IPS-NIHi7 (cell line): ENCODE data around the gene NOTCH4.
A peak's percentile ranks its signal among the peaks of the same experiment; 100 is the strongest.
"Not testable (repeated sequence)": the region's sequence is repeated elsewhere in the genome, so short reads cannot be mapped to it uniquely, and the experiment has no call there.

Source experiments
- DNase-seq: peaks from one replicate; pipeline ENCODE4 v3.0.0; 2012; ENCODE audit warnings: mixed read lengths; ENCODE audit errors: extremely low spot score

NOTCH4 gene

GRCh38 chr6:32194388-32194787, 29.5 kb downstream of the NOTCH4 start:
- no peak for DNase-seq

GRCh38 chr6:32193096-32193495, 30.8 kb downstream of the NOTCH4 start:
- not testable (repeated sequence) for DNase-seq

- DNase-seq: no peak
Observed at GRCh38 chr6:32192608-32193039, 31.2 kb downstream of the NOTCH4 start, which contains the start of gene GPSM3. Gene GPSM3, minus strand, starts transcription at chr6:32192643. Its CDS starts 130 bp downstream, at chr6:32192513.

GRCh38 chr6:32191696-32192607, 31.9 kb downstream of the NOTCH4 start:
- DNase-seq: no peak

GRCh38 chr6:32190911-32191677, 32.8 kb downstream of the NOTCH4 start:
- no peak for DNase-seq

GRCh38 chr6:32190054-32190851, 33.6 kb downstream of the NOTCH4 start, which contains the start of gene PBX2:
Gene PBX2, minus strand, starts transcription at chr6:32190202. Its CDS starts 287 bp downstream, at chr6:32189915.
- DNase-seq: peak; percentile 77

GRCh38 chr6:32189742-32190053, 34.2 kb downstream of the NOTCH4 start:
- no peak for DNase-seq

- DNase-seq: no peak
Observed at GRCh38 chr6:32189069-32189741, 34.7 kb downstream of the NOTCH4 start.

GRCh38 chr6:32188381-32189068, 35.3 kb downstream of the NOTCH4 start:
- no peak for DNase-seq

- not testable (repeated sequence) for DNase-seq
Observed at GRCh38 chr6:32187725-32188380, 36.0 kb downstream of the NOTCH4 start.

- DNase-seq: no peak
Observed at GRCh38 chr6:32187009-32187709, 36.7 kb downstream of the NOTCH4 start.

GRCh38 chr6:32186151-32186840, 37.6 kb downstream of the NOTCH4 start:
- DNase-seq: not testable (repeated sequence)

GRCh38 chr6:32185681-32186131, 38.2 kb downstream of the NOTCH4 start:
- not testable (repeated sequence) for DNase-seq

- DNase-seq: no peak
Observed at GRCh38 chr6:32184084-32184640, 39.7 kb downstream of the NOTCH4 start, which contains the start of gene AGER. Gene AGER, minus strand, starts transcription at chr6:32184253. Its CDS starts 31 bp downstream, at chr6:32184222.

GRCh38 chr6:32183483-32184083, 40.3 kb downstream of the NOTCH4 start:
- no peak for DNase-seq

- no peak for DNase-seq
Observed at GRCh38 chr6:32183030-32183429, 40.8 kb downstream of the NOTCH4 start.

- no peak for DNase-seq
Observed at GRCh38 chr6:32182555-32182981, 41.3 kb downstream of the NOTCH4 start.
